HG03342 (cell line): ENCODE data around the gene SMARCC2.
"Not testable (repeated sequence)": the region's sequence is repeated elsewhere in the genome, so short reads cannot be mapped to it uniquely, and the experiment has no call there.

Source experiments
- ATAC-seq: cut with Tn5 transposase; IDR thresholded peaks from one replicate; pipeline ENCODE4 v1.9.1; 2021; ENCODE audit warnings: mild to moderate bottlenecking, moderate library complexity; ENCODE audit not compliant: unreplicated experiment

SMARCC2 gene

DNA sequence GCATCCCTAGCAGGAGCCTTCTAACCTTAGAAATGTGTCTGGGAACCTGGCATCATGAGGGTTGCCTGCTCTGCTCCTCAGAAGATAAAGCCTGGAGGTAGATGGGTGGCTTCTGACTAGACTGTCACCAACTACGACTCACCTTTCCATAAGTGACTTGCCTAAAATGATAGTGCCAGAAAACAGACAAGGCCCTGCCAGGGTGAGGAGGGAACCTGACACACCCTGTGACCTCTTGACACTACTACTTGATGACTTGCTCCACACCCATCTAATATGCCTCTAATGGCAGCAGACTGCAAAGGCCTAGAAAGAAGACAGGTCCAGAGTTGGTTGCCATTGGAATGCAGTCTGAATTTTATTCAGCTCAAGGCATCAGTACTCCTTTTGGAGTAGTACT lies 23.1 kb upstream of the SMARCC2 start:
- ATAC-seq, result no peak

DNA sequence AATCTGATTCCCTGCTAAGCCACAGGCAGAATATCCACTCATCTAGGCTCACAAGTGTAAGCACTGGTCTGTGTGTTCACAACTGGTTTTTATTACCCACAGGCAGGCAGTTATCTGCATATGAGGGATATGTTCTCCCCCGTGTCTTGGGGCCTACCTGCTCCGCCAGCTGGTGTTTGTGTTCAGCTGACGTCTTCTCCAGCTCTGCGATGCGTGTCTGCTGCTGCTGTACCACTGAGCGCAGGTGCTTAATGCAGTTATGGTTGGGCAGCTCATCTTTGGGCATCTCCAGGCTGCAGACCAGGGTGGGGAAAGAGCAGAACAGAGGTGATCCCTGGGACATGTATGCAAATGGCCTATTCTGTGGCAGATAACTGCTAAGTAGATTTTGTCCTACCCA lies 18.7 kb upstream of the SMARCC2 start:
- no peak for ATAC-seq

DNA sequence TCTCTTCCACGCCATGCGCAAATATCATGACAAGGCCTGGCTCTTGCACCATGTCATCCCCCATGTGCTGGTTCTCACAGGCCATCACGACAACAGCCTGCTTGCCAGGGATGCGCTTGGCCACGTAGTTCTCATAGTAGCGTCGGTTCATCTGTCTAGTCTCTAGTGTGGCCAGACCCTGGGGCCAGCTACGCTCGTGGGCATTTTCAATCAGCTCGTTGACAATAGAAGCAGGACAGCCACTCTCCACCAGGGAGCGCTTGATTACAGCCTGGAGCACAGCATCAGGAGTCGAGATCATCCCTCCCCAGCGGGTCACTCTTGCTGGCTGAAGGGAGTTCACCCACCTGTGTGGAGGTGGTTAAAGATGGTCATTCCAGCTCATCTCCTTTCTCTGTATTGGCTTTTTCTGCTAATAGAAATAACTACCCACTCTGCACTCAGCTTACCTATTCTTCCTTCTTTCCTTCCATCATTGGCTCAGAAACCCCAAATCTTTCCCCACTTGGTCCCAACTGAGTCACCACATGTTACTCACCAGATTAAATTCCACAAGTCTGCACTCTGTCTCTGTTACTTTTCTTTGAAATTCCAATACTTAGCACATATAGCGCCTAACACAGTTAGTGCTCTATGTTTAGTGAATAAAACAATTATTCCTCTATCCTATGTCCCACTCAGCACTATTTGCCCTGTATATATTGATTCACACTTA lies 17.3 kb upstream of the SMARCC2 start:
- ATAC-seq, result no peak

DNA sequence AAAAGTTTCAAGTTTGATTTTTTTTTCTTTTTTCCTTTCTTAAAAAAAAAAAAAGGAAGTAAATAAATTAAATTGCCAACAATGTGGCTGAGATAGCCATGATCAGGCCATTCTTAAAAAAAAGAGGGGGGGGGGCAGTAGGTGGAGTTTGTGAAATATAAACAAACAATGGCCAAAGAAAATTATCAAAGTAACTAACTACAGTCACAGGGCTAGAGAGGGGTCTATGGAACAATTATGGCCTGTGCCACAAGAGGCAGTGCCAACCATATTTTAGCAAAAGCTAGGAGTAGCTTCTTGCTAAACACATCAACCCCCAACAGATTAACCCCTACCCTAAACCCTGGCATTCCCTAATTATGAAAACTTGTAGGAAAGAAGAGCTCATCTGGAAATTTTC lies 16.2 kb upstream of the SMARCC2 start:
- ATAC-seq, result no peak

DNA sequence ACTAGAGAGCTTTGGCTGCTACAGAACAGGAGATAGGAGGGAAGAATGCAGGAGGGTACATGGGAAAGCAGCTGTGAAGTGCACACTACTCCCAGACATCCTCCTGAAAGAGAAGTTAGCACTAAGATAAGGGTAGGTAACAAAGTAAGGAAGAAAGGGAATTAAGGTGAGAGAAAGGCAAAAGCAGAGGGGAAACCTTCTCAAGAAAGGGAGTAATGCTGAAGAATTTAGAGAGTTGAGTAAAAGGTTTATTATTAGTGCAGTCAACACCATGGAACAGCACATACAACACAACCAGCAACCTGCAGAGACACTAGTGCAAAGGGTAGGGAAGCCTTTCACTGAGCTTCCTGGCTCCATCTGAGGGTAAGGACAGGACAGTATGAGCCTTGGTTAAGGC lies 15.0 kb upstream of the SMARCC2 start:
- no peak for ATAC-seq

DNA sequence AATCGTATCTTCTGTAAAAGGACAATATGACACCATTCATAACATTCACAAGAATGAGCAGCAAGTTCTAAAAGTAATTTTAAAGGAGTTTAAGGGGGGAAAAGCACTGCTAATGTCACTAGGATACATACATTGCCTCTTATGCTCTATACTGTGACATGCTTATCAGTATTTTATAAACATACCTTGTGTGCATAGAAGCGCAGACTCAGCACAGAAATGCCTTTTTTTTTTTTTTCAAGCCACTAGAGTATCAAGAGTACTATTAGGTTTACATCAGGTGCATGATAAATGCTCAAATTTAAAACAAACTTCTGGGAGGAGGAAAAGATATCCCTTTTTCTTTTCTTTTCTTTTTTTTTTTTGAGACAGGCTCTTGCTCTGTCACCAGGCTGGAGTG lies 13.6 kb upstream of the SMARCC2 start:
- ATAC-seq, result no peak

DNA sequence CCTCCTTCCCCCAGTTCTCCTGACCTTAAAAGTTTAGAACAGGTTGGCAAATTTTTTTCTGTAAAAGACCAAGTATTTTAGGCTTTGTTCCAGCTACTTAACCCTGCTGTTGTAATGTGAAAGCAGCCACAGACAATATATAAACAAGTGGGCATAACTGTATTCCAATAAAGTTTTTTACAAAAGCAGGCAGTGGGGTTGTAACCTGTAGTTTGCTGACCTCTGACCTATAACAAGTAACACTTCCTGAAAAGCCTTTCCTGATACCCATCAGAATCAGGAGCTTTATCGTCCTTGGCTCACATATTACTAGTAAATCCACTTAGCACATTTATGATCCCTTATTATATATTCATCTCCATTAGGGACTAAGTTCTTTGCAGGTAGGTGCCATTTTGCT lies 13.1 kb upstream of the SMARCC2 start:
- ATAC-seq, result no peak

DNA sequence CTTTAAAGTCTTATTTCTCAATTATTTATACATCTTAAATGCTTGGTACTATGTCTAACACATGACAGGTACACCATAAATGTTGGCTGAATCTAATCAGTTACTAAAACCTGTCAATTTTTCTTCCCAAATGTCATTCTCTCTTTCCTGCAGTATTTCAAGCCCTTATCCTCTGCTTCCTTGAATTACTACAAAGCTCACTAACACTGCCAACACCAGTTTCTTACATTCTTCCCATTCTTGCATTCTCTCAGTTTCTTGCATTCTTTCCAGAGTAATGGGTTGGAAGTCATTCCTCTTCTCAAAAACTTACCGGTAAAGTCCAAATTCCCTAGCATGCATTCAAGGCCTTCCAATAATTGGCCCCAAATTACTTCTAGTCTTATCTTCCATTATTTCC lies 9.6 kb upstream of the SMARCC2 start:
- no peak for ATAC-seq

DNA sequence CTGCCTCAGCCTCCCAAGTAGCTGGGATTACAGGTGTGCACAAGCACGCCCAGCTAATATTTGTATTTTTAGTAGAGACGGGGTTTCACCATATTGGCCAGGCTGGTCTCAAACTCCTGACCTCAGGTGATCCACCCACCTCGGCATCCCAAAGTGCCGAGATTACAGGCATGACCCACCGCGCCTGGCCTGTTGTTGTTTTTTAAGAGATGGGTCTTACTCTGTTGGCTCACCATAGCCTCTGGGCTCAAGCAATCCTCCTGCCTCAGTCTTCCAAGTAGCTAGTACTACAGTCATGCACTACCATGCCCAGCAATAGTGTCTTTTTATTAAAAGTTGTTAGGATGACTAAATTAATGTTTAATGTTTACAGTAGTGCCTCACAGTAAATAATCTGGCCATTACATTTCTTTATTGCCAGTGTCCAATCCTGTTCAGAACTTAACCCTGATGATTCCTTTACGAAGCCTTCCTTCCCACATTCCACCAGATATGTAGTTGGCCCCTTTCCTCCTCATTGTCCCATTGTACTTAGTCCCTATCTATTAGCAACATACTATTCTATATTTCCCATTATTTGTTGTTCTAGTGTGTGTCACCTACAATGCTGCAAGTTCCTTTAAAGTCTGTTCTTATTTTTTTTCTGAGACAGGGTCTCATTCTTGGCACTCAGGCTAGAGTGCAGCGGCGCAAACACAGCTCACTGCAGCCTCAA lies 8.8 kb upstream of the SMARCC2 start:
- no peak for ATAC-seq

DNA sequence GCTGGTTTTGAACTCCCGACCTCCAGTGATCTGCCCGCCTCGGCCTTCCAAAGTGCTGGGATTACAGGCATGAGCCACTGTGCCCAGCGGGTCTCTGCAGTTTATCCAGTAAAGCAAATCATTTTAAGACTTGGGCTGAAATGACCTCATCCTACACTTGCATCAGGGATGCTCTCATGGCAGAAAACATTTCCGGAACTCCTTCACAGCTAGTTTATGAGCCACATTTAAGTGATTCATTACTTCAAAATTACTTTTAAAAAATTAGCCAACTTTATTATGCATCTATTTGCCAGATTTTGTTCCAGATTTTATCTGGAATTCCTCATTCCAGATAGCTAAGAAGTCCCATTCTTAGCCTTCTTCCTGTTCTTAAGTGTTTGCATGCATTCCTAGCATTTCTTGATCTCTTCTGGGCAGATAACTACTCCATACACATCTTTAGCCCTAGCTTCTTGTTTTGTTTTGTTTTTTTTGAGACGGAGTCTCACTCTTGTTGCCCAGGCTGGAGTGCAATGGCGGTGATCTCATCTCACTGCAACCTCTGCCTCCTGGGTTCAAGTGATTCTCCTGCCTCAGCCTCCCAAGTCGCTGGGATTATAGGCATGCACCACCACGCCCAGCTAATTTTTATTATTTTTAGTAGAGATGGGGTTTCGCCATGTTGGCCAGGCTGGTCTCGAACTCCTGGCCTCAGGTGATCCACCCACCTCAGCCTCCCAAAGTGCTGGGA lies 7.7 kb upstream of the SMARCC2 start:
- not testable (repeated sequence) for ATAC-seq

DNA sequence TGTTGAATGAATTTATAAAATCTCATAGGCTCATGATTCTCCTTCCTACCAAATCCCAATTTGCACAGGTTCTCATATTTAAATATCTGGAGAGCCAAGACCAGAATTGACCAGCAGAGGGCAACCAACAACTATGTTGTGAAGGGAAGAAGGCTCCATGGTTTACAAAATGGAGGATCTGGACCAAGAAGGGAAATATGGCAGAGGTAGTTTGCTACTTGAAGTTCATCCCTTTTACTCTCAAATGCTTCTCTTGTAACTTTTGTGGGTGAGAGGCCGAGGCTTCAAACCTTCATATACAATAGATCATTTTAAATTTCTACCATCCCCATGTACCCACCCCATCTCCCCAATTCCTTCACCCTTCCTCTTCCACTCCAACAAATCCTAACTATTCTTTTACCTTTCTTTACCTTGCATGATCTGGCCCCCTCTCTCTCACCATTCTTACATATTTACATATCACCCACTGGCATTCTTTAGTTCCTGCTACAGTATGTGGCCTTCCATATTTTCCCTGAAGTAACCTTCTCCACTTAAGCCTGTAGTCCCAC lies 3.8 kb upstream of the SMARCC2 start:
- ATAC-seq, result no peak

DNA sequence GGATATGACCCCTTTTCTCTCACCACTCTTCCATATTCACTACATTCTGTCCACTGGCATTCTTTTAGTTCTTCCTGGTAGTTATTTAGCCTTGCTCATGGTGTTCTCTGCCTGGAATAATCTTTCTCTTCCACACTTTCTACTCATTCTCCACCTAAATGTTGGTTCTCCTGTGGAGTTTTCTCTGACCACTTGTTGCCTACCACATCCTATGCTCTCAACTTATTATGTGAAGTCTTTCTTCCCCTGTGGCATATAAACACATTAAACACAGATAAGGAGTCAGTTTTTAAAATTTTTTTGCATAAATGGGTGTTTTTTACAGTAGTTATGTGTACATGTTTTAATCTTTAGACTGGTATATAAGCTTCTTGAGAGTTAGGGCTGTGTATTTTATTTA lies 3.3 kb upstream of the SMARCC2 start:
- no peak for ATAC-seq

DNA sequence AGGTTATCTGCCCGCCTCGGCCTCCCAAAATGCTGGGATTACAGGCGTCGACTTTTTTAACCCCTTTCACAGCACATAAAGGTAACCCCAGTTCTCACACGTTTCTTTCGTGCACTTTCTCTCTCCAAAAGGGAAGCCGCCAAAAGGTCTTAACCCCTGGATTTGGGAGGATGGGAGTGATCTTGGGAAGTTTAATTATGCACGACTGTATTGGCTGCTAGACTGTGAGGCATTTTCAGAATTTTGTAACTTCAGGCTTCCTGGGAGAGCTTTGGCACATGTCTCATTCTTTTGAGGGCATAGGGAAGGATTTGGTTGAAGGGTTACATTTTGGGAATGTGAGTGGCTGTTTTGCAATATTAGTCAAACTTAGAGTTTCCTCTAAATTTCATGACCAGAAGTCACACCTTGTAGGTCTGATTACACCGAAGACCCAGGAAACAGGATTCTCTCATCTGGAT lies 1.4 kb upstream of the SMARCC2 start:
- ATAC-seq, result no peak

DNA sequence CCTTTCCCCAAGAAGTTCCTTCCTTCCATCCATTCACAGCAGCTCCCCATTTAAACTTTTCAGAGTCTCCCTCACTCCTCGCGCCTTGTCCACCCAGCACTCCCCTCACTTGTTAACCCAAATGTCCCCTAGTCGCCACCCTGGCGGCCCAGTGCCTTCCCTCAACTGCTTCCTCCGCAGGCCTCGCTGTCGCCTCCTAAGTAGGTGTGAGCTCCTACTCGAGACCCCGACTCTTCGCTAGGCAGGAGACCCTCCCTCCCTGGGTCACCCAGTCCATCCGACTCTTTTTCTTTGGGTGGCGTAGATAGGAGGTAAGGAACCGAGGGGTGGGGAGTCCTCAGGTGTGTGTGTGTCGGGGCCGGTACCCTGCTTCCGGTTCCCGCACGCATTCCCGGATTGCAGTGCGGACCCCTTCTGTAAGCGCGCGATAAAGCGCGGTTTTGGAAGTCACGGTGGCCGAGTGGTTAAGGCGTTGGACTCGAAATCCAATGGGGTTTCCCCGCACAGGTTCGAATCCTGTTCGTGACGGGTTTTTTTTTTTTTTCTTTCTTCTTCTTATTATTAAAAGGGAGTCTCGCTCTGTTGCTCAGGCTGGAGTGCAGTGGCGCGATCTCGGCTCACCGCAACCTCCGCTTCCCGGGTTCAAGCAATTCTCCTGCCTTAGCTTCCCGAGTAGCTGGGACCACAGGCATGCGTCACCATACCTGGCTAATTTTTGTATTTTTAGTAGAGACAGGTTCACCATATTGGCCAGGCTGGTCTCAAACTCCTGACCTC lies 823 bp upstream of the SMARCC2 start:
- peak; percentile 34 for ATAC-seq

DNA sequence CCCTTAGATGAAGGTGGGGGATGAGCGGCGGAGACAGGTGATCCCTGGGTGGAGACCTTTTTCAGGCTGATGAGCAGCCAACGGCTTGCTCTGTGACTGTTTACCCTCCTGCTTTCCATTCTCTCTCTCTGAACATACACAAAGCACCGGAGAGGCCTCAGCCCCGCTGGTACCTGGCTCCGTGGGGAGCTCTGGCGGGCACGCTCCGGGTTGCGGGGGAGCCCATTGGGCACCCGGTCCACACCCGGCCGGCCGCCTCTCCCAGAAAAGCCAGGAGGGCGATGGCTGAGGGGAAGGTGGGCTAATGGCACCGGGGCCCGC lies 545 bp downstream of the SMARCC2 start:
- ATAC-seq, result no peak

DNA sequence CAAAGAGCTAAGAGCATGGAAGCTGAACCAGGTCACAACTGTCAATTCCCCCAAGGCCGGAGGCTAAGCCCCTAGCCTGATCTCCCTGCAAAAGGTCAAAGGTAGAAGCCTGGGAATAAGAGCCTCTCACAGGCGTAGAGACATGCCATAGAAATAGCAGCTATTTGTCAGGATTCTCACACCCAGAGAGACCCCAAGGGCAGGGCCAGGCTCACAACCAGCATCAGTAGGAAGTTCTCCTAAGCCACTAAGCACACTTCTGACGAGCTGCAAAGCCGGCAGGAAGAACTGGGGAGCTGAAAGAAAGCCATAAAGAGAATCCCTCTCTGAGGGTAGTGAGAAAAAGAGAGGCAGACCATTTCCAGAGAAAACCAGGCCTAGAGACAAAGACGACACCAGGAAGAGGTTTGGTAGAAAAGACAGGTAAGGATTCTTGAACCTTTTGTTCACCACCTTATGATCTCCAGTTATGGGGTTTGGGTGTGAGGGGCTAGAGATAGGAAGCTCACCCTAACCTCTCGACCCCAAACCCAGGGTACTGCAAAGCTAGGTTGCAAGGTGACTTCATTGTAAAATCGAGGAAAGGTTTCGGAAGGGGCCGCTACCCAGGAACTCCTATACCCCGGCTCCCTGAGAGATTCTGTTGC lies 1.0 kb downstream of the SMARCC2 start:
- ATAC-seq, result no peak

DNA sequence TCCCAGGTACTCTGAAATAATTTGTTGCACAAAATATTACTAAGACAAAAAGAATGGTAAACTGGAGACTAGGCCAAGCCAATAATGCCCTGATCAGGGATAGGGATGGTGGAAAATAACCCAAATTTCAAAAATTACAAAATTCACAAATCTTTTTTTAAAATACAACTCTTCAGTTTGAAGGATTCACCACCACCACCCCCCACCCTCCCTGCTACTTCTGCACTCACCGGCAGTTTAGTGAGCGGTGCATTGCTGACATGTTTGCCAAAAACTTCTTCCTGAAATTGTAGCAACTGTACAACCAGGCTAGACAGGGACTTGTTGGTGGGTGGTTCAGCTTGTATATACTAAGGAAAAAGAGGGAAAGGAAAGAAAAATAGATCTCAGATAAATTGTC lies 2.3 kb downstream of the SMARCC2 start:
- no peak for ATAC-seq

DNA sequence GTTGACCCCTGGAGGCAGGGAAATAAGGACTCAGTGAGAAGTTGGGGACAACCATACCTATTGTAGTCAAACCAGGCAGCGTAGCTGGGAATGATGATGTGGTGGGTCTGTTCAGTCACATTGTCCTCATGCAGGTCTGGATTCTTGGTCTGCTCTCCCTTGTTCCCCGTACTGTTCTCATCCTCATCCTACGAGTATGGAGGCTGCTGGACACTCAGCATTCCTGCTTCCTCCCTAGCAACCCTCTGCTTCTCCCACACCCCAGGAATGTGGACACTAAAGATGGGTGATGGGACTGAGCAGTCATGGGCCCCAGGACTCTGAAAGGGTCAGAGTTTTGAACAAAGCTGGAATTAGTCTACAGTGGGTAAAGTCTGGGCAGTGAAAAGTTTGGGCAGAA lies 10.9 kb downstream of the SMARCC2 start:
- no peak for ATAC-seq

DNA sequence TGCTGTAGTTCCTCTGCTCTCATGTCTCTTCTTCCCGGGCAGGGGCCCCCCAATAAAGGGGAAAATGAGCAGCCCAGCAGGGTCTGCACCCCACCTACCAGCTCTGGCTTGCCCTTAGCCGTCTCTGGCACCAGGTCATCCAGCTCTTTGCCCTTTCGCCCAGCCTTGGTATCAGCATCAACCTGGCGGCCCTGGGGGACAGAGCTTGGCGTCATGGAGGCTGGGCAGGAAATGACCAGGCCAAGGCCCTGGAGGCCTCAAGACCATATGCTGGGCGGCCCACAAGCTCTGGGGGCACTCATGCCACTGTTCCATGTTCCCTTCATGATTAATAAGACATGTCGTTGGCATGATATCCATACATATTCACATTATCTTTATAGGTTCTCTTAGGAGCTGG lies 16.4 kb downstream of the SMARCC2 start:
- no peak for ATAC-seq

DNA sequence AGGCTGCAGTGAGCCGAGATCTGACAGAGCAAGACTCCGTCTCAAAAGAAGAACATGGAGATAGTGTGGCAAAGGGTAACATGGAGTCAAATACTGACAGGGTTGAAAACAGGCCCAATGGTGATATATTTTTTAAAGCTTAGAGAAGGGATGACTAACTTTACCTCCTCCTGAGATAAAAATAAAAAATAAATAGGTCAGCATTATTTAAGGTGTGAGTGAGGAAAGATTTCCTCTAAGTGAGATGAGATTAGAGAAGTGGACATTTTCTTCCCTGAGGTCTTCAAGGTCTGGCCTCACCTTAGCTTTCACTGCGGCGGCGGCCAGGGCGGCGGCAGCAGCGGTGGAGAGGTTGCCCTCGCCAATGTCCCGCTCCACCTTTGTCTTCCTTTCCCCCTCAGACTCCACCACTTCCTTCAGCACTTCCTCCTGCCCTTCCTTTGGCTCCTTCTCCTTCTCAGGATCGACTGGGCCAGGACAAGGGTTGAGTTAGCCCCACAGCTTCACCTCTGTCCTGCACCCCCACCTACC lies 20.0 kb downstream of the SMARCC2 start:
- no peak for ATAC-seq
